ENCODE results near the gene CCDC69.
"Not testable (repeated sequence)": the region's sequence is repeated elsewhere in the genome, so short reads cannot be mapped to it uniquely, and the experiment has no call there.

Gene CCDC69

DNA sequence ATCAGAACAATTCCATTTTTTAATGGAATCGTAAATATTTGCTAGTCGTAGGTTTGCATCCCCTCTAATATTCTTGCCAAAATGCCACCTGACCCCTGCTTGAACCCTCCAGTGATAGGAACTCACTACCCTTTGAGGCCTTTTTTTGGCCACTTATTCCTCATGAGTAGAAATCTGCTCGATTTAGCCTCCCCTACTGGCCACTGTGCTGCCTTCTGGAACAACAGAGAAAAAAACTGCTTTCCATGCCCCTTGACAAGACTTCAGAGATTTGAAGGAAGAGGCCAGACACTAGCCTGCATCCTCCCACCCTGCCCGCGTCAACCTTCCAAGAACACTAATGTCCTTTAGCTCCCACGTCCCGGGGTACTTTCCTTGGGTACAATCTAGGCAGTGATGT is 4.1 kb downstream of the CCDC69 start:
- DNase-seq = no peak

DNA sequence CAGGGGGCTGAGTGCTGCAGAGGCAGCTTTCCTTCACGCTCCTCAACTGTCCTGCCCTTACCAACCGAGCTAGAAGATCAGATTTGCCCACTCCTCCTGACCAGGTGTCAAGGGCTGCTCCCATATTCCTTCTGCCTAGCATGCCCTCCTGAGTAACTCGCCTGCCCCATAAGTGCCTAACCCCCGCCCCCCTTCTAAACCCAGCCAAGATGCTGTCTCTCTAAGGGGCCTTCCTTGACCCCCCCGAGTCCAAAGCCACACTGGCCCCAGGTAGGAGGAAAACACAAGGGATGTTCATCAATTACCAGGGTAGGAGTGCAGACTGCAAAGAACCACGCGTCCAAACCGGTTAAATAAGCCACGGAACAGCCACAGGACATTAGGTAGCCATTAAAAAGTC is 4.8 kb downstream of the CCDC69 start:
- DNase-seq = no peak

DNA sequence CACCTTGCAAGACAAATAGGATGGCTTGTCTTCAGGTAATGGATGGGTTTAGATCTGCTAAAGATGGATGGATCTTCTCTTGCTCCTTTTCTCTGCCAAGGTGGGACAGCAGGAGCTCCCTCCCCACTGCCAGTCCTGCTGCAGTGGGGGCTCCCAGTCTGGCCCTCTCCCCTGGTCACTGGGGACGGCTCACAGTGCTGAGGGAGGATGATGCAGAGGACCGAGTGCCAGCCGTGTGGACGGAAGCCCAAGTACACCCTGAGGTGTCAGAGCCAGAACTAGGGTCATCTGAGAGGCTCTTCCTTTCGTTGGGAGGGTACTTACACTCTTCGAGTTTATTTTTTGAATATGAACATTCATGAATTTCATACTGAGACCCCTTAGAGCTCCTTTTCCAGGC is 5.7 kb downstream of the CCDC69 start:
- no peak for DNase-seq

DNA sequence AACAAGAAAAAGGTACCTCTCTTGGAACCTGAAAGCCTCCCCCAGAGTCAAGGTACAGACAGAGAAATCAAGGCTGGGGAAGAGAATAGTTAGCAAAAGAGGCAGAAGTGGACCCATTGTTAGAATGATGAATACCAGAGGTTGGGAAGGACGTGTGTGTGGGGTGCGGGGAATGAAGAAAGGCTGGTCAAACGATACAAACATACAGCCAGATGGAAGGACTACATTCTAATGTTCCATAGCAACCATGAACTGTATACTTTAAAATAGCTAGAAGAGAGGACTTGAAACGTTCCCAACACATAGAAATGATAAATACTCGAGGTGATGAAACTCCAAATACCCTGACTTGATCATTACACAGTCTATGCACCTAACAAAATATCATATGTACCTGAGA is 7.1 kb downstream of the CCDC69 start:
- DNase-seq = no peak

DNA sequence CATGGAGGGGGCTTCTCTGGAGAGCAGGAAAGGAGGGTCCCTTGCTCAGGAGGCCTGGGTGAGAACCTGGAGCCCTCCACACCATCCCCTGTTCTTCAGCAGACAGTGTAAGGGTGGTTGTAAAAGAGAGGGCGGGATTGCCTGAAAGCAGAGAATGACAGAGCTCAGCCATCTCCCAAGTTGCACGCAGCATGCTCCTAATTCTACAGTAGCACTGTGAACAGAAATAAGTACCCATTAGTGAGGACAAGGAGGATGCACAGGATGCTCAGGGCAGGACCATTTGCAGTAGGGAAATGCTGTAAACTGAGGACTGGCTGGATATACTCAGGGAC is 8.4 kb downstream of the CCDC69 start:
- no peak for DNase-seq

DNA sequence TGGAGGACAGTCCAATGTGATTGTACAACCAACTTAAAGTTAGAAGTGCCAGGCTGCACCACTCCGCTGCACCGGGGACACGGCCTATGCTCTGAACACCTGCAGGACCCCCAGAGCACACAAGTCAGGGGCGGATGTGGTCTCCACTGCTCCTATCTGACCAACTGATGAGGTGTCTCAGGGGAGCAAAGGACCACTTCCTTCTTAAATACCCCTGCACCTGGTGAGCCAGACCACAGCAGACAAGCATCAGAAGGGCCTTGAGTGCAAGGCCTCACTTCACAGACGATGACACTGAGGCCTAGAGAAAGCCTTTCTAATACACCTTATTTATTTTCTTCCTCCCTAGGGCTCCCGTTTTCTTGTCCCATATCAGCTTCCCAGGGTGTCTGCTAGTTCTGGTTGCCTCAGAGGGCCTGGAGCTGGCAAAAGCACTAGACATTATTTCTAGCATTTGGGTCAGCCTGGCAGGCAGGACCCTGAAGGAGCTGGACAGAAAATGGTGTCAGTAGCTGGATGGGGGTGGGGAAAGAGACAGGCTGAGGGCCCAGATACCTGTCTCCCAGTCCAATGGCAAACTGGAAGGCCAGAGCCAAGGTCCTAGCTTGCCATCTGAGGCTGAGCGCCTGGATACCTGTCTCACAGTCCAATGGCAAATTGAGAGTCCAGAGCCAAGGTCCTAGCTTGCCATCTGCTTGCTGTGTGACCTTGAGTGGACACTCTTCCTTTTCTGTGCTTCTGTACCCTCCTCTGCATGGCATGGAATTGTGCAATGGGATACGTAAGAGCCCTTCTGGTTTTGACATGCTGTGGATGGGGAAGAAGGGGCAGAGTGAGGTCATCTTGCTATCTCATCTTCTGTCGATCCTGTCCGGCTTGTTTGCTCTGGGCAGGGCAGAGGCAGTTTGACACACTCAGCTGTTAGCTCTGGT is 9.0 kb downstream of the CCDC69 start:
- no peak for DNase-seq

DNA sequence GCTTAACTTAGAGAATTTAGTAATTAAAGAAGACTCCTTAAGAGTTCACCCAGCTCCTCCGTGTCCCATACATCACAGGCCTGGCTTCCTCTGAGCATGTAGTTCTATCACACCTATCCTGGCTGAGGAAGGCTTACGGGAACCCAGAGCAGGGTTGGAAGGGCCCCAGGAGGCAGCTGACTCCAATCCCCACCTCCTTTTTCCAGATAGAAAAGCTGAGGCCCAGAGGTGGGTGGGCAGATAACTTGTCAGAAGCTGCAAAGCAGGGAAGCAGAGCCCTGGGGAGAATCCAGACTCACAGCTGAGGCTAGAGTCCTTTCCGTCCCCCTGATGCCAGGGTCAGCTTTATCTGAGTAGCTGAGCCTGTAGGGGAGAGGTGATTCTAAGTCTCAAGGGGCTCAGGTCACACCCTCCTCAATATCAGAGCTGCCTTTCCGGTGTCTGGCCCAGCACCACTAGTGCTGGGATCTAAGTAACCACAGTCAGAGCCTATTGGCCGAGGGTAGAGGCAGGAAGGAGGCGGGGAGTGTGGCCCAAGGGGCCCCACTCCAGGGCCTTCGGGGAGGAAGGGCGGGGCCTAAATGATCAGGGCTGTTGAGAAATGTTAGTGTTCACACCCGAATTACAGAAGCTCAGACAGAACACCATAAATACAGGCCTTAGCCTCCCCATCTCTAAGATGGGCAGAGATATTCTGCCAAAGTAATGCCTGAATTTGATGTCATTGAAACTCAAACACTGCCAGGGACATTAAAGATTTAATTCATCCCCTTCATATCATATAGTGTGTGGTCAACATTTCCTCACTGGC is 9.9 kb downstream of the CCDC69 start:
- peak; percentile 84 to 86 for DNase-seq

DNA sequence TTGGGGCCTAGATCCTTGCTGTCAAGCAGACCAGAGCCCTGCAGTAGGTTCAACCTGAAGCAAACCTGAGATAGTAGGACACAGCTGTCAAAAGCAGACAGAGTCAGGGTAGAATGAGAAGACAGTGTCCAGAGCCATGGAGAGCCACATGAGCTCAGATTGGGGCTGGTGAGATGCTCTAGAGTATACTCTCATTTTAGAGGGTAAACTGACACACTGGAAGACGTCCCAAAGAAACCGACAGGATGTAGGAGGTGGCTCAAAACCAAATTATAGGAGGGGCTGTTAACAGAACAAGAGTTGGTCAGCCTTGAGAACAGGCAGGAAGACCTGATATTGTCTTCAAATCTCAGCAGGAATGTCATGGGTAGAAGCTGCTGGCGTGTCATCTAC is 11.5 kb downstream of the CCDC69 start:
- peak in 1 of 2 donors; percentile 17 for DNase-seq

DNA sequence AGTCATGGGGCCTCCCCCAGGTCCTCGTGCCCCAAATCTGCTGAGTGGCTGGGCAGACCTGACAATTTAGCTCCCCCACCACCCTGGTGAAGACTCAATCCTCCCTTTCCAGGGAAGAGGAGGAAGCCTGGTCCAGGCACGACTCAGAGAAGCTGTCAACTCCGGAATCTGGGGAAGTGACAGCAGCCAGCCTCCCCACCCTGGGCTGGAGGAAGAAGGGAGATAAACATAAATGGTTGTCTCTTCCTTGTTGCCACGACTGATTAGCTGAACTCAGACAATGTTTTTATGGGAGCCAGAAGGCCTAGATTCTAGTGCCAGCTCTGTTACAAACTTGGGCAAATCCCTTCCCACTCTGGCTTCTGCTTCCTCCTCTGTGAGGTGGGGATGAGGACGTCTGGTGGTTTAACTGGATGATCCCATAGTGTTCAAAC is 15.4 kb downstream of the CCDC69 start:
- DNase-seq = peak in 1 of 2 donors; percentile 14

DNA sequence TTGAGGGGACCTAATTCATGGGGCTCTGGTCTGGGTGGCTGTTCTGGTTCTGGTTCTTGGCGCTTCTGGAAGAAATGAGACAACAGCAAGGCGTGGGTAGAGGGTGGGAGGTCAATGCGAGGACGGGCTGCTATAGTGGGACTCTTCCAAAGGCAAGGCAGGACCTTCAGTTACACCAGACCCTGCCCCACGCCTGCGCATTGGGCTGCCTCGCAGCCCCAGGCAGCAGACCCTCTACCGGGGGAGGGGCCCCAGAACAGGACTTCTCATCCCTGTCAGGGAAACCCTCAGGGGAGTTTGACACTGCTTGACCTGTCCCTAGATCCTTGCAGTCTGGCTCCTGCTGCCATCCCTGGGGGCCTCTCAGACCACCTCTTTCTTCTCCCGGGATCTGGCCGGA is 18.5 kb downstream of the CCDC69 start:
- peak in 1 of 2 donors; percentile 14 for DNase-seq

DNA sequence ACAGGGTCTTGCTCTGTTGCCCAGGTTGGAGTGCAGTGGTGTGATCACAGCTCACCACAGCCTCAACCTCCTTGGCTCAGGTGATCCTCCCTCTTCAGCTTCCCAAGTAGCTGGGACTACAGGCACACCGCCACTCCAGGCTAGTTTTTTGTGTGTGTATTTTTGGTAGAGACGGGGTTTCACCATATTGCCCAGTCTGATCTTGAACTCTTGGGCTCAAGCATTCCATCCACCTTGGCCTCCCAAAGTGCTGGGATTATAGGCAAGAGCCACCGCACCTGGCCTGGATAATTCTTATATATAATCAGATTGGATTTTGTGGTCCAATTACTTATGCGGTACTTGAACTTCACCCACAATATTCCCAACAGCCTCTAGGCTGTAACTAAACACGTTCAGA is 19.8 kb downstream of the CCDC69 start:
- no peak for DNase-seq

DNA sequence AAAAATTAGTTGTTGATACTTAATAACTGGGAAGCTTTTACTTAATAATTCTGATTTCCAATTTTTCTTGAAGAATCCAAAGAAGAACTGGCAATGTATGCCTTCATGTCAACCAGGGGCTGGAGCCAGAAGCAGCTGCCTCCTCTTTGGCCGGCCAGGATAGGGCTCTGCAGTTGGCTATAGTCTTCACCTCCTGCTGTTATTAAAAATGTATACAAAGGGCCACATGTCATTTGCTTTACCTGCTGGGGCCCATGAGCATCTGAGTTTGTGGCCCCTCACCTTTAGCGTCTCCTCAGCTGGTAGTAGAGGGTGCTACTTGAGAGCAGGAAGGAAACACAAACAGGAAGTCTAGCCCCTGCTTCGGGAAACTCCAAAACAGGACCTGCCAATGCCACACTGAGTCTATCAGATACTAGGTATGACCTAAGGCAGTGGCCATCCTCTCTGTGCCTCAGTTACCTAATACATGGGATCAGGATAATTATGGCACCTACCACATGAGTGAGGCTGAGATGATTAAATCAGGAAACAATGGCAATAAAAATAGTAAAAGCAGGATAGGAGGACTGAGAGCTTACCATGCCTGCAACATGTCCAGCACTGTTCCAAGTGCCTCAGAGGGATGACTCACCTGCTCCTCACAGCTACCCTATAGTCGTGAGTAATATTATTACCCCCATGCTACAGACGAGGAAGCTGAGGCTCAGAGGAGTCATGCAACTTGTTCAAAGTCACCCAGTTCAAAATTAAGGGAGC is 21.3 kb downstream of the CCDC69 start:
- peak in 1 of 2 donors; percentile 52 for DNase-seq

DNA sequence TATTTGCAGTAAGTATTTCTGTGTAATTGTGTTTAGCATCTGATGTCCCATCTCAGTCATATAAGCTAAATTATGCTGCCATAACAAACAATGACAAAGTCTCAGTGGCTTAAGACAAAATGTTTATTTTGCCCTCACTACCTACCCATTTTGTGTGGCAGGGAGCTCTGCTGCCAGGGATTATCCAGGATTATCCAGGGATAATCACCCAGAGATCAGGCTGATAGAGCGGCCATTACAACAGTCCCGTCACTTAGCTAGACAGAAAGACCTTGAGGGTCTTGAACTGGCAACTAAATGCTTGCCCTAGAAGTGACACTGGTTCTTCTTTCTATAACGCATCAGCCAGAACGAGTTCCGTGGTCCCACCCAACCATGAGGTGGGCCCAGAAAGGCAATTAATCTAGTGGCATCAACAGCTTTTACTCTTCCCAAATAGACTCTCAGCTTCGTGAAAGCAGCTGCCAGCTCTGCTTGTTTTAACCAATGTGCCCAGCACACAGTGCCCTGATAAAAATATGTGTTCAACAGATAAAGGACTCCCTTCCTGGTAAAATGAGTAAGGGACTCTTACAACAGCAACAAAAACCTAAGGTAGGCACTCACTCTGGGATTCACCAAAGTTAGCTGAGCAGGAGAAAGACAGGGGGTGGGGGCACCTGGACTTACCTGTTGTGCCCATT is 22.8 kb downstream of the CCDC69 start:
- DNase-seq = peak in 1 of 2 donors; percentile 12

DNA sequence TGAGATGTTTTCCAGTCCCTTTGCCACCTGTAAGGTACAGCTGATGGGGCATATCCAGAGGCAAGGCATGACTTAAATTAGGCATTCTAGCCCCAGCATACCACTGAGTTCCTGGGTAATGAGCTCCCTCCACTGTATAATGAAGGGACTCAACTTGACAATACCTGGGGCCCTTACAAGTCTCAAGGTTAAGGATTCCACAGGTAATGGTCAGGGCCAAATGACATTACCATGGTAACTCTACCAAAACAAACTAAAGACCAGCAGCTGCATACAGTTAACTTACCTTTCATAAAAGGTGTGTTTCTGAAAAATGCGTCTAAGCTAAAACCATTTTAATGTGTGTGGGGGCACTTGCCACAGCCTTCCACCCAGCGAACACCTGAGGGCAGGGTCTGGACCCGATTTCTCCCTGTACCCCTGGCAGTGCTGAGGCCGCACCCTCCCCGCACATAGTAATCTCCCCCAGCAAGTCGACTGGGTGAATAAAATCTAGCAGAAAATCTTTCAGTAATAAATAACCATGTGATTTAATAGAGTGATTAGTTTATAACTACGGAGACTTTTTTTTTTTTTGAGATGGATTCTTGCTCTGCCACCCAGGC is 24.2 kb downstream of the CCDC69 start:
- peak in 1 of 2 donors; percentile 7 for DNase-seq

DNA sequence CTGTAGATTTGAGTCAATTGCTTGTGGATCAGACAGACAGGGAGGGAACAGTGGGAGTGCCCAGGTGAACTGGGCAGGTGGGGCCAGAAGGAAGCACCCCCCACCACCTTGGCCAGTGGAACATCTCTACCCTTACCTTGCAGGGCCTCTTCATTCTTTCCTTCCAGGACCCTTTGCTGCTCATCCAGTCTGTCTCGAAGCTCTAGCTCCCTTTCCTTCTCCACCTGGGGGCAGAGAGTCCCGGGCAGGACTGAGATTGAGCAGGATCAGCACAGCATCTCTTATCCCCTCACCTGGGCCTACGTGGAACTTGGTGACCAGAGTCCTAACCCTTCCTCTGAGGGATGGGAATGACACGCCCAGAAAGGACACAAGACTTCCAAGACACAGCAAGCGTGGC is 25.0 kb downstream of the CCDC69 start:
- peak in 1 of 2 donors; percentile 15 for DNase-seq

DNA sequence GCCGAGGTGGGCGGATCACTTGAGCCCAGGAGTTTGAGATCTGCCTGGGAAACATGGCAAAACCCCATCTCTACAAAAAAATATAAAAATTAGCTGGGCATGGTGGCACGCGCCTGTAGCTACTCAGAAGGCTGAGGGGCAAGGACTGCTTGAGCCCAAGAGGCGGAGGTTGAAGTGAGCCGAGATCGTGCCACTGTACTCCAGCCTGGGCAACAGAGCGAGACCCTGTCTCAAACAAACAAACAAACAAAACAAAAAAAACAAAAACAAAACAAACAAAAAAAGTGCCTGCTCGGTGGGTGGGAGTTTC is 26.6 kb downstream of the CCDC69 start:
- DNase-seq = not testable (repeated sequence)

DNA sequence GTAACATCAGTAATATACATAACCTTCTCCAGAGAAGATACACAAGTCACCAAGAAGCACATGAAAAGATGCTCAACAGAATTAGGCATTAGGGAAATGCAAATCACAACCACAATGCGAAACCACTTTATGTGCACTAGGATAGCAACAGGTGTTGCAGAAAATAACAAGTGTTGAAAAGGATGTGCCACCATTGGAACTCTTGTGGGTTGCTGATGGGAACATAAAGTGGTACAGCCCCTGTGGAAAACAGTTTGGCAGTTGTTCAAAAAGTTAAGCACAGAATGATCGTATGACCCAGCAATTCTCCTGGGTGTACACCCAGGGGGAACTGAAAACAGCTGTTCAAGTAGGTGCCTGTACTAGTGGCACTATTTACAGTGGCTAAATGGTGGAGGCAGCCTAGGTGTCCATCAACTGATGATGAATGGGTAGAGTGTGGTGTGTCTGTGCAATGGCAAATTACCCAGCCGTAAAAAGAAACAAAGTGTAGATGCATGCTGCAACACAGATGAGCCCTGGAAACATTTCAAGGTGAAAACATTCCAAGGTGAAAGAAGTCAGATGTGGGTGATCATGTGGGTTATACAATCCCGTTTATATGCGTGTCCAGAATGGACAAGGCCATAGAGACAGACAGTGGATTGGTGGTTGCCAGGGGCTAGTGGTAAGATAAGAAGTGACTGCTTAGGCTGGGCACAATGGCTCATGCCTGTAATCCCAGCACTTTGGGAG is 27.2 kb downstream of the CCDC69 start:
- DNase-seq = peak in 1 of 2 donors; percentile 8

DNA sequence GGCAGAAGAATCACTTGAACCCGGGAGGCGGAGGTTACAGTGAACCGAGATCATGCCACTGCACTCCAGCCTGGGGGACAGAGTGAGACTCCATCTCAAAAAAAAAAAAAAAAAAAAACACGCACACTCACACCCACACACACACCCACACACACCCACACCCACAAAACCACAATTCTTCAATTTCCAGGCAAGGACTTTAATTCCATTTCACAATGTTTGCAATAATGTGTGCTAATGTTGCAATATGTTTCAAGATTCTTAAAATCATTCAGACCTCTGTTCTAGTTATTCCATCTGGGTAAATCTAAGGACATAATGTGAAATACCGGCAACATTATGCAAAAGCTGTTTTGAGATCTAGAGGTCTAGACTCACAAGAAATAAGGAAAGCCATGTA is 28.3 kb downstream of the CCDC69 start:
- DNase-seq = no peak

DNA sequence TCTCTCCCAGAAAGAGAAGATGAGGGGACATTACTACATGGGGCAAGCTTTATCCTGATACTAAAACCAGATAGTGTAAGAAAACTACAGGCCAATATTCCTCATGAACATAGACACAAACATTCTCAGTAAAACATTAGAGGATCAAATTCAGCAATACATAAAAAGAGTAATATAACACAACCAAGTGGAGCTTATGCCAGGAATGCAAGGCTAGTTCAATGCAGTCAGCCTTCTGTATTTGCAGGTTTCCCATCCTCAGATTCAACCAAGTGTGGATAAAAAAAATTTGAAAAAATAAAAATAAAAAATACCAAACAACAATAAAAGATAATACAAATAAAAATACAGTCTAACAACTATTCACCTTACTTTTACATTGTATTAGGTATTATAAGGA is 31.3 kb downstream of the CCDC69 start:
- DNase-seq = no peak

DNA sequence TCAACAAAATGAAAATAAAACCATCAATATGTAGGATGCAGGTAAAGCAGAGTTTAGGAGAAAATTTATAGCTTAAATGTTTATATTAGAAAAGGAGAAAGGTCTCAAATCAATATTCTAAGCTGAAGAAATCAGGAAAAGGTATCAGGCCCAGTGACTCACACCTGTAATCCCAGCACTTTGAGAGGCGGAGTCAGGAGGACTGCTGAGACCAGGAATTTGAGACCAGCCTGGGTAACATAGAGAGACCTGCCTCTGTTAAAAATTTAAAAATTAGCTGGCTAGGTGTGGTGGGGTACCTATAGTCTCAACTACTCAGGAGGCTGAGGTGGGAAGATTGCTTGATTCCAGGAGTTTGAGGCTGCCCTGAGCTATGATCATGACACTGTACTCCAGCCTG is 32.2 kb downstream of the CCDC69 start:
- DNase-seq = no peak

DNA sequence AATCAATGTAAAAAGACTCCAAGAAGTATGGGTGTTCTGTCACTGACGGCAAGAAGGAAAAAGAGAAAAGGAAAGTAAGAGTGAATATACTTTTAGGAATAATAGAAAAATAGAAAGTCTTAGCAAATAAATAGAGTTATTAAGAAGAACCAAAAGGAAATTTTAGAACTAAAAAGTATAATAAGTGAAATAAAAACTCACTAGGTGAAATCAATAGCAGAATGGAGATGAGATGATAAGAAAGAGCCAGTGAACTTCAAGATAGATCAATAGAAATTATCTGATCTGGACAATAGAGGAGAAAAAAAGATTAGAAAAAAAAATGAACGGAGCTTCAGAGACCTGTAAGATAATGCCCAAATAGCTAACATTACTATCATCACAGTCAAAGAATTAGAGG is 34.7 kb downstream of the CCDC69 start:
- no peak for DNase-seq

DNA sequence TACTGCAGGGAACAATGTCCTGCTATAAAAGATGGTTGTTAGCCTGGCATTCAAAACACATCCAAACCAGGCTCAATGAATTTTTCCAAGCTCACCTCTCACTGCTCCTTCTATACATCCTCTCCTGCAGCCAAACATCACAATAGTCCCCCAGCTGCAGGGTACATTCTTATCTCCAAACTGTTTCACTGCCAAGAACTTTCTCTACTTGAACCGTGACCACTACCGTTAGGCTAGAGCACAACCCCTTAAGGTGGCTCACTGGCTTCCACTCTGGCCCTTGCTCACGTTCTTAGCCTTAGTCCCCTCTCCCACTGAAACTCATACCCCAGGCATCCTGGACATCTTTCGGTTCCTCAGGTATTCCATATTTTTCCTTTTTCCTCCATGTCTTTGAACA is 37.4 kb downstream of the CCDC69 start:
- no peak for DNase-seq

All from stimulated activated CD4-positive, alpha-beta T cell treated with anti-CD3 and anti-CD28 coated beads, Interleukin-2, amount 100 ng/mL, for 24 hours (primary cell).